HG03432 (cell line): ENCODE results near the gene LCTL.
"Not testable (repeated sequence)": the region's sequence is repeated elsewhere in the genome, so short reads cannot be mapped to it uniquely, and the experiment has no call there.

Source experiments
- ATAC-seq: cut with Tn5 transposase; IDR thresholded peaks from one replicate; pipeline ENCODE4 v1.9.1; 2021; ENCODE audit warnings: mild to moderate bottlenecking, moderate library complexity; ENCODE audit not compliant: unreplicated experiment

LCTL gene

GRCh38 chr15:66503780-66504562, 61.8 kb downstream of the LCTL start:
- no peak for ATAC-seq

- not testable (repeated sequence) for ATAC-seq
These were observed 62.7 kb downstream of the LCTL start for GRCh38 chr15:66503041-66503648.

- no peak for ATAC-seq
These were observed 63.3 kb downstream of the LCTL start for GRCh38 chr15:66502491-66502890.

GRCh38 chr15:66500346-66500745, 65.5 kb downstream of the LCTL start:
- not testable (repeated sequence) for ATAC-seq

- no peak for ATAC-seq
These were observed 67.1 kb downstream of the LCTL start for GRCh38 chr15:66498501-66499386.
